Sigmoid colon (tissue), 7 donors: ENCODE results near the gene TMEM139. TPM values are rescaled to one million over a fixed set of nuclear protein-coding genes. Genes with fewer than 3 reads are reported as not detected.

Experiments
- DNase-seq: peaks from one replicate; pipeline ENCODE4 v3.0.0-alpha.2; 2019
- H3K27ac ChIP-seq, 4 donors: fragments of 200-600 bp; sonication (generic); one replicate each; pipeline ENCODE4 v1.5.1; 2016 to 2019; ENCODE audit warnings: mild to moderate bottlenecking in 1 of 4
- H3K27me3 ChIP-seq, 3 donors: fragments of 200-600 bp; sonication (generic); one replicate each; pipeline ENCODE4 v1.5.1; 2019; ENCODE audit warnings: mild to moderate bottlenecking in 1 of 3
- H3K36me3 ChIP-seq, 4 donors: fragments of 200-600 bp; sonication (generic); one replicate each; pipeline ENCODE4 v1.5.1; 2016 to 2019
- H3K4me1 ChIP-seq, 4 donors: fragments of 200-600 bp; sonication (generic); one replicate each; pipeline ENCODE4 v1.5.1; 2017 to 2019
- H3K4me3 ChIP-seq, 4 donors: fragments of 200-600 bp; sonication (generic); one replicate each; pipeline ENCODE4 v1.5.1; 2017 to 2019; ENCODE audit warnings: mild to moderate bottlenecking in 2 of 4, moderate library complexity in 1 of 4
- H3K9me3 ChIP-seq, 4 donors: fragments of 200-600 bp in 3 of 4; sonication (generic) in 3 of 4; one replicate each; pipeline versions ENCODE4 v1.5.1 to v1.6.1; 2013 to 2019
- CTCF ChIP-seq, 4 experiments: fragments of 450-650 bp in 3 of 4; fragments of 200-600 bp in 1 of 4; IDR thresholded peaks; one replicate each; pipeline ENCODE4 v1.5.1; 2016 to 2019; ENCODE audit warnings: antibody characterized with exemption in 4 of 4, mild to moderate bottlenecking in 3 of 4, moderate library complexity in 2 of 4
- EP300 ChIP-seq, 4 donors: sonication (generic); formaldehyde crosslinking; IDR thresholded peaks; one replicate each; pipeline ENCODE4 v1.6.1; 2017; ENCODE audit warnings: antibody characterized with exemption in 4 of 4
- POLR2A ChIP-seq, 2 donors: fragments of 450-650 bp; IDR thresholded peaks; one replicate each; pipeline ENCODE4 v1.6.1; 2016; ENCODE audit warnings: antibody characterized with exemption in 2 of 2, mild to moderate bottlenecking in 2 of 2, moderate library complexity in 2 of 2
- POLR2AphosphoS5 ChIP-seq, 4 donors: sonication (generic); formaldehyde crosslinking; IDR thresholded peaks; one replicate each; pipeline ENCODE4 v1.6.1; 2017; ENCODE audit warnings: antibody characterized with exemption in 4 of 4
- WGBS, 2 donors: extraction: QIAGEN DNeasy Blood & Tissue Kit; methylation state at CpG; one replicate each; pipeline ENCODE4 v1.1.7; 2013; 5-methylcytosine and 5-hydroxymethylcytosine counted together
- intact Hi-C: fragments of 100-400 bp; cut with DNase I; formaldehyde crosslinking; loops from one replicate; pipeline ENCODE4 v1.15.1; 2023
- polyA plus RNA-seq, 3 donors: library from polyadenylated mRNA; stranded (reverse); fragments of 200-250 nt; gene quantifications; one replicate each; pipeline ENCODE4 v1.2.3, GENCODE V29; 2013
- total RNA-seq, 4 donors: library from RNA; depleted of rRNA; stranded (reverse); fragments of >200 nt; gene quantifications; one replicate each; pipeline ENCODE4 v1.1.0, GENCODE V29; 2016
- donor health status: healthy with polysubstance abuse.
- donor health status: Bipolar disorder and iron deficiency.
- donor health status: healthy.

TMEM139 gene
- total and polyA plus RNA-seq, 7 donors: 0.71 to 58.5 (median 40.6) TPM; not detected in 3

- H3K27ac ChIP-seq: no peak overlapping the region
- no peaks in the 10 kb centered on the region for H3K36me3 ChIP-seq
- WGBS, 2 donors: 81 to 82% methylated on average over 12 of the region's 12 CpGs
- H3K27me3 ChIP-seq: no peaks in the 10 kb centered on the region
- H3K4me1 ChIP-seq: no peaks in the 10 kb centered on the region
- no peaks in the 10 kb centered on the region for H3K9me3 ChIP-seq
- DNase-seq: no peak
- H3K4me3 ChIP-seq: no peak overlapping the region
- no peak for TF ChIP-seq POLR2A (IDR thresholded peaks at IDR 0.05)
- TF ChIP-seq EP300 (IDR thresholded peaks at IDR 0.05): no peak
- no peak for TF ChIP-seq POLR2AphosphoS5 (IDR thresholded peaks at IDR 0.05)
- no peak for TF ChIP-seq CTCF (IDR thresholded peaks at IDR 0.05)
- intact Hi-C loops: no loop called here
Observed at GRCh38 chr7:143323653-143324052, 38.9 kb downstream of the TMEM139 start.

- H3K9me3 ChIP-seq: no peaks in the 10 kb centered on the region
- DNase-seq: no peak
- WGBS, 2 donors: 67 to 74% methylated on average over 2 of the region's 2 CpGs
- H3K36me3 ChIP-seq: no peaks in the 10 kb centered on the region
- H3K27ac ChIP-seq: no peak overlapping the region
- no peaks in the 10 kb centered on the region for H3K4me1 ChIP-seq
- H3K27me3 ChIP-seq: no peaks in the 10 kb centered on the region
- no peak overlapping the region for H3K4me3 ChIP-seq
- TF ChIP-seq POLR2A (IDR thresholded peaks at IDR 0.05): no peak
- TF ChIP-seq EP300 (IDR thresholded peaks at IDR 0.05): no peak
- no peak for TF ChIP-seq POLR2AphosphoS5 (IDR thresholded peaks at IDR 0.05)
- no peak for TF ChIP-seq CTCF (IDR thresholded peaks at IDR 0.05)
- intact Hi-C loops: no loop called here
Observed at GRCh38 chr7:143325240-143325639, 40.5 kb downstream of the TMEM139 start.

GRCh38 chr7:143327903-143328302, 43.1 kb downstream of the TMEM139 start:
- TF ChIP-seq CTCF (IDR thresholded peaks at IDR 0.05) (no peak), POLR2A (IDR thresholded peaks at IDR 0.05) (no peak), POLR2AphosphoS5 (IDR thresholded peaks at IDR 0.05) (no peak), EP300 (IDR thresholded peaks at IDR 0.05) (no peak)
- intact Hi-C loops: no loop called here

GRCh38 chr7:143329471-143330170, 44.9 kb downstream of the TMEM139 start:
- no peak overlapping the region for H3K4me3 ChIP-seq
- peaks cover 0 to 9% (median 8%) of the 10 kb centered on the region in 4 donors for H3K4me1 ChIP-seq
- WGBS, 2 donors: 90 to 93% methylated on average over 10 of the region's 10 CpGs
- no peaks in the 10 kb centered on the region for H3K36me3 ChIP-seq
- TF ChIP-seq POLR2A (IDR thresholded peaks at IDR 0.05) (no peak), CTCF (IDR thresholded peaks at IDR 0.05) (no peak), EP300 (IDR thresholded peaks at IDR 0.05) (no peak)
- no peaks in the 10 kb centered on the region for H3K9me3 ChIP-seq
- DNase-seq: no peak
- H3K27me3 ChIP-seq: no peaks in the 10 kb centered on the region
- intact Hi-C loops: no loop called here
- no peak overlapping the region for H3K27ac ChIP-seq

More at GRCh38 chr7:143327903-143328302, 43.1 kb downstream of the TMEM139 start:
- Histone ChIP-seq H3K27ac (no peak overlapping the region), H3K9me3 (no peaks in the 10 kb centered on the region), H3K36me3 (no peaks in the 10 kb centered on the region), H3K27me3 (no peaks in the 10 kb centered on the region), H3K4me3 (no peak overlapping the region), H3K4me1 (peaks cover 0 to 9% (median 8%) of the 10 kb centered on the region in 4 donors)
- WGBS, 2 donors: 90 to 93% methylated on average over 5 of the region's 5 CpGs
- DNase-seq: no peak
